Uterus (tissue), 2 donors: ENCODE results near the gene C17orf75.

ENCODE experiments used
- CTCF ChIP-seq, 4 experiments: fragments of 200-600 bp in 2 of 4; fragments of 450-650 bp in 2 of 4; sonication (generic) in 2 of 4; IDR thresholded peaks; one replicate each; pipeline ENCODE4 v1.5.1; 2016 to 2019; ENCODE audit warnings: antibody characterized with exemption in 4 of 4, mild to moderate bottlenecking in 2 of 4, moderate library complexity in 1 of 4
- POLR2A ChIP-seq, 2 donors: fragments of 450-650 bp; IDR thresholded peaks; one replicate each; pipeline ENCODE4 v1.6.1; 2016; ENCODE audit warnings: antibody characterized with exemption in 2 of 2, mild to moderate bottlenecking in 1 of 2, moderate library complexity in 1 of 2

DNA sequence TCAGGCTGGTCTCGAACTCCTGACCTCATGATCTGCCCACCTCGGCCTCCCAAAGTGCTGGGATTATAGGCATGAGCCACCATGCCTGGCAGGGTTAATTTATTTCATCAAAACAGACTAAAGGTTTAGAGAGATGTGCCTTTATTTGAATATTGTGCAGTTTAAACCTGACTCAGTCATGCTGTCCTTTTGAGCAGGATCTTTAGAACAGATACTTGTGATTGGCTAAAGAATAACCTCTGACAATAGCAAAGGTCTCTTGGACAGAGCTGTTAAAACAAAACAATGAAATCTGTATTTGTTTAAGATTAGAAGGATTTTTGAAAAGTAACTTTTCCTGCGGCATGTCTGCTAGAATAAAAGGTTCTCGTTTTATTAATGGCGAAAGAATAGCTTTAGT, 44.0 kb upstream of the C17orf75 start:
- TF ChIP-seq CTCF (IDR thresholded peaks at IDR 0.05) = no peak
- TF ChIP-seq POLR2A (IDR thresholded peaks at IDR 0.05) = no peak
